CD4-positive, alpha-beta T cell treated with Interleukin-2 at 100 ng/mL for 4 hours (primary cell): Measurements from ENCODE around the gene SELE.
"Not testable (repeated sequence)": the region's sequence is repeated elsewhere in the genome, so short reads cannot be mapped to it uniquely, and the experiment has no call there.

Experiments
- DNase-seq: peaks from one replicate; pipeline ENCODE4 v3.0.0-alpha.2; 2020; ENCODE audit warnings: low spot score

SELE gene

GRCh38 chr1:169683168-169683567, 50.7 kb downstream of the SELE start:
- not testable (repeated sequence) for DNase-seq

- DNase-seq: no peak
Measured at GRCh38 chr1:169682071-169682470, 51.8 kb downstream of the SELE start.

GRCh38 chr1:169681140-169681539, 52.7 kb downstream of the SELE start:
- no peak for DNase-seq

- peak; percentile 68 for DNase-seq
Measured at GRCh38 chr1:169680377-169681019, 53.4 kb downstream of the SELE start.

- DNase-seq: no peak
Measured at GRCh38 chr1:169679692-169680091, 54.2 kb downstream of the SELE start.

- no peak for DNase-seq
Measured at GRCh38 chr1:169676001-169676400, 57.9 kb downstream of the SELE start.
